ENCODE measurements around the gene GPC6. TPM values are rescaled to one million over a fixed set of nuclear protein-coding genes. Genes with fewer than 3 reads are reported as not detected.

Gene GPC6
- total RNA-seq, 4 donors from 2014 or later = 6.7 to 67.2 (median 11.1) TPM

DNA sequence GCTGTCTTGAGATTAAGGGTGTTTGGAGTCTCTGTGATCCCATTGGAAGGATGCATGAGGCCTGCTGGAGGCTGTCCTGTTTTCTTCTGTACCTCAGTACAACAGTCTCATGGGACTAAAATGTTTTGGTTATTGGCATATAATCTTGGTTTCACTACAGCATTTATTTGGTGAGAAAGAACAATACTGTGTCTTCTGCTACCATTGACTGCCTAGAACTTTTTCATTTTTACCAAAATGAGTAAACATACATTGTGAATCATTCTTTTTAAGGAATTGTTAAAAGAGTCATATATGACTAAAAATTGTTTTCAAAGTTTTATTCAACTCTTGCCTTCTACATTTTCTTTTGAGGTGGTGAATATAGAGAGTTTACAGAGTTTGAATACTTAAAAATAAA, 459.8 kb downstream of the GPC6 start:
- TF ChIP-seq CTCF (IDR thresholded peaks at IDR 0.05) = no peak
- TF ChIP-seq POLR2A (IDR thresholded peaks at IDR 0.05) = no peak
- no peak overlapping the region for H3K27ac ChIP-seq
- no peaks in the 10 kb centered on the region for H3K36me3 ChIP-seq
- no peak for DNase-seq
- no peaks in the 10 kb centered on the region for H3K9me3 ChIP-seq
- H3K27me3 ChIP-seq = no peaks in the 10 kb centered on the region
- intact Hi-C loops (cut with DNase I; ENCODE audit: low total_unique reads) = no loop called here
- no peak overlapping the region for H3K4me3 ChIP-seq
- no peaks in the 10 kb centered on the region for H3K4me1 ChIP-seq

GRCh38 chr13:93687261-93687660, 460.7 kb downstream of the GPC6 start:
- no peak for DNase-seq
- TF ChIP-seq CTCF (IDR thresholded peaks at IDR 0.05) (no peak), POLR2A (IDR thresholded peaks at IDR 0.05) (no peak)
- no peak overlapping the region for H3K4me3 ChIP-seq
- no peaks in the 10 kb centered on the region for H3K4me1 ChIP-seq
- H3K9me3 ChIP-seq = no peaks in the 10 kb centered on the region
- H3K27me3 ChIP-seq = no peaks in the 10 kb centered on the region
- intact Hi-C loops (cut with DNase I; ENCODE audit: low total_unique reads) = no loop called here
- H3K27ac ChIP-seq = no peak overlapping the region
- no peaks in the 10 kb centered on the region for H3K36me3 ChIP-seq

DNA sequence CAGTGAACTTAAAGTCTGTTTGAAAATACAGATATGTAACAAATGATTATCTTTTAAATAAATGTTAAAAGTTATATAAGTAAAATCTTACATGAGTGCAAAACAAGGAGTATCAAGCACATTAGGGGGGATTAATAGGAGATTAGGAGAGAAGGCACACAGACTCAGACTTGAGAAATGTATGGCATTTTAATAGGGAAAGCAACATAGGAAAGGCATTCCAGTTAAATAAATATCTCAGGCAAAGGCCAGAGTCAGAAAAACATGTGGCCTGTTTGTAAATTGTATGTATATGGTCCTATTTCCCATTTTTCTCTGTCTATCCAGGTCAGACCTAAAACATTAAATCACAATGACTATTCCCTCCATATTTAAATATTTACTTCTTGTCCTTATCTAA, 462.7 kb downstream of the GPC6 start:
- Histone ChIP-seq H3K27me3 (no peaks in the 10 kb centered on the region), H3K4me1 (no peaks in the 10 kb centered on the region), H3K4me3 (no peak overlapping the region), H3K9me3 (no peaks in the 10 kb centered on the region), H3K36me3 (no peaks in the 10 kb centered on the region), H3K27ac (no peak overlapping the region)
- no peak for DNase-seq
- no peak for TF ChIP-seq POLR2A (IDR thresholded peaks at IDR 0.05)
- TF ChIP-seq CTCF (IDR thresholded peaks at IDR 0.05) = no peak
- intact Hi-C loops (cut with DNase I; ENCODE audit: low total_unique reads) = no loop called here

DNA sequence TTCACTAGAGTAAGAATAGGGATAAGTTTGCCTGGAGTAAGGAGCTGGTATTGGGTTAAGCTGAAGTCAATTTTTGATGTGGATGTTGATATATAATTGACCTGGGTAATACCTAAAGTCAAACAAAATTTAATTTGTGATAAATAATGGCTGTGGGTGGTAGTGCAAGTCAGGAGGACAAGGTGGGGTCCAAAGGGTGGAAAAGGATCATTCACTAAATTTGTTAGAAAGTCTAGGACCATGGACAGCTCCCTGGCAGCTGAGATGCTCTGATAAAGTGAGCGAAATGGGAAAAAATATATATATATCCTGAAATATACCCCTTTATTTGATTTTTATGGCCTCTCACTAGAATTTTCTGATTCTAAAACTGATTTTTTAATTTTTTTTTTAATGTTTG, 463.5 kb downstream of the GPC6 start:
- DNase-seq = no peak
- intact Hi-C loops (cut with DNase I; ENCODE audit: low total_unique reads) = no loop called here
- H3K27ac ChIP-seq = no peak overlapping the region
- H3K27me3 ChIP-seq = no peaks in the 10 kb centered on the region
- no peaks in the 10 kb centered on the region for H3K4me1 ChIP-seq
- H3K36me3 ChIP-seq = no peaks in the 10 kb centered on the region
- no peak overlapping the region for H3K4me3 ChIP-seq
- no peaks in the 10 kb centered on the region for H3K9me3 ChIP-seq
- TF ChIP-seq CTCF (IDR thresholded peaks at IDR 0.05) = no peak
- TF ChIP-seq POLR2A (IDR thresholded peaks at IDR 0.05) = no peak

GRCh38 chr13:93698016-93698613, 471.5 kb downstream of the GPC6 start:
- intact Hi-C loops (cut with DNase I; ENCODE audit: low total_unique reads) = no loop called here
- Histone ChIP-seq H3K27ac (no peak overlapping the region), H3K27me3 (no peaks in the 10 kb centered on the region), H3K4me1 (no peaks in the 10 kb centered on the region), H3K36me3 (no peaks in the 10 kb centered on the region), H3K9me3 (no peaks in the 10 kb centered on the region), H3K4me3 (no peak overlapping the region)
- TF ChIP-seq POLR2A (IDR thresholded peaks at IDR 0.05) = no peak
- TF ChIP-seq CTCF (IDR thresholded peaks at IDR 0.05) = no peak
- no peak for DNase-seq

All from uterus (tissue), 4 donors.